Stimulated activated CD8-positive, alpha-beta memory T cell treated with anti-CD3 and anti-CD28 coated beads, Interleukin-12 subunit alpha, Interleukin-12 subunit beta, amount 100 ng/mL, for 24 hours (primary cell): ENCODE results near the gene TARBP1.

Source experiments
- DNase-seq: peaks from one replicate; pipeline ENCODE4 v3.0.0-alpha.2; 2020; ENCODE audit errors: extremely low read depth

TARBP1 gene

GRCh38 chr1:234345237-234345636 is 133.7 kb downstream of the TARBP1 start:
- DNase-seq = no peak

DNA sequence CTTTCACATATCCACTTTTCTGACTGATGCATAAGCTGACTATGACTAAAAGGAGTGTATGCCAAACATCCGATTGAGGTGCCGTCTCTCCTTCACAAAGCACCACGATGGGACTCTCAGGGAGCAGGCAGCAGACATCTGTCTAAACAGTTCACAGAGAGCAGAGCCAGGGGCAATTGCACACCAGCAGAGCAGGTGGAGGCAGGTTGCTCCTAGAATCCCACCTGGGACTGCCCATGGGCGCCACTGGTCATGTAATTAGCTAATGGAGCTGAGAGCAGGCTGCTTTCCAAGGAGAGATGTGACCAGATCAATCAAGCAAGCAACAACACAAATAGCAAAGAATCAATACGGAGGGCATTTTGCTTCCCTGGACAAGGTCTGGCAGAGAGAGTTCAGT is 136.2 kb downstream of the TARBP1 start:
- DNase-seq = no peak
